HEK293 (cell line): ENCODE data around the gene DHRS2.

Source experiments
- CTCF ChIP-seq: fragments of 450-650 bp; formaldehyde crosslinking; IDR thresholded peaks from 2 replicates; pipeline ENCODE4 v1.5.1; 2016; ENCODE audit warnings: missing biosample characterization, missing genetic modification characterization
- PRDM1 ChIP-seq: fragments of 450-650 bp; formaldehyde crosslinking; IDR thresholded peaks from 2 replicates; pipeline ENCODE4; 2016; ENCODE audit warnings: missing biosample characterization, missing genetic modification characterization
- SP3 ChIP-seq: fragments of 450-650 bp; formaldehyde crosslinking; IDR thresholded peaks from 2 replicates; pipeline ENCODE4 v1.5.1; 2016; ENCODE audit warnings: missing biosample characterization, missing genetic modification characterization
- ZFHX2 ChIP-seq: fragments of 450-650 bp; formaldehyde crosslinking; conservative IDR thresholded peaks from 2 replicates; pipeline ENCODE4 v1.5.1; 2016; ENCODE audit warnings: missing biosample characterization, missing genetic modification characterization
- ZNF114 ChIP-seq: fragments of 450-650 bp; formaldehyde crosslinking; IDR thresholded peaks from 2 replicates; pipeline ENCODE4 v1.5.0; 2017; ENCODE audit warnings: missing biosample characterization, missing genetic modification characterization
- ZNF132 ChIP-seq: fragments of 450-650 bp; formaldehyde crosslinking; IDR thresholded peaks from 2 replicates; pipeline ENCODE4 v1.5.1; 2017; ENCODE audit warnings: missing biosample characterization, missing genetic modification characterization, borderline replicate concordance
- ZNF23 ChIP-seq: fragments of 450-650 bp; formaldehyde crosslinking; IDR thresholded peaks from 2 replicates; pipeline ENCODE4 v1.5.1; 2016; ENCODE audit warnings: missing biosample characterization, missing genetic modification characterization, borderline replicate concordance
- ZNF335 ChIP-seq: fragments of 450-650 bp; formaldehyde crosslinking; conservative IDR thresholded peaks from 2 replicates; pipeline ENCODE4 v1.5.1; 2016; ENCODE audit warnings: missing biosample characterization, missing genetic modification characterization
- ZNF366 ChIP-seq: fragments of 450-650 bp; formaldehyde crosslinking; conservative IDR thresholded peaks from 2 replicates; pipeline ENCODE4 v1.5.1; 2016; ENCODE audit warnings: missing biosample characterization, missing genetic modification characterization
- TF ChIP-seq, protein P1 (sequence below): fragments of 450-650 bp; formaldehyde crosslinking; conservative IDR thresholded peaks from 2 replicates; pipeline ENCODE4 v1.5.1; 2016; ENCODE audit warnings: low read depth, missing biosample characterization, missing genetic modification characterization
- TF ChIP-seq, protein P2 (sequence below): fragments of 450-650 bp; formaldehyde crosslinking; IDR thresholded peaks from 2 replicates; pipeline ENCODE4 v1.5.1; 2016; ENCODE audit warnings: missing biosample characterization, missing genetic modification characterization, borderline replicate concordance
- TF ChIP-seq, protein P3 (sequence below): fragments of 450-650 bp; formaldehyde crosslinking; IDR thresholded peaks from 2 replicates; pipeline ENCODE4 v1.5.1; 2017; ENCODE audit warnings: missing biosample characterization, missing genetic modification characterization
- TF ChIP-seq, protein P4 (sequence below): fragments of 450-650 bp; formaldehyde crosslinking; IDR thresholded peaks from 2 replicates; pipeline ENCODE4 v1.5.1; 2016; ENCODE audit warnings: missing biosample characterization, missing genetic modification characterization

The DHRS2 gene

GRCh38 chr14:23588884-23589598 is 47.1 kb upstream of the DHRS2 start (continued):
- TF ChIP-seq, protein P1, sequence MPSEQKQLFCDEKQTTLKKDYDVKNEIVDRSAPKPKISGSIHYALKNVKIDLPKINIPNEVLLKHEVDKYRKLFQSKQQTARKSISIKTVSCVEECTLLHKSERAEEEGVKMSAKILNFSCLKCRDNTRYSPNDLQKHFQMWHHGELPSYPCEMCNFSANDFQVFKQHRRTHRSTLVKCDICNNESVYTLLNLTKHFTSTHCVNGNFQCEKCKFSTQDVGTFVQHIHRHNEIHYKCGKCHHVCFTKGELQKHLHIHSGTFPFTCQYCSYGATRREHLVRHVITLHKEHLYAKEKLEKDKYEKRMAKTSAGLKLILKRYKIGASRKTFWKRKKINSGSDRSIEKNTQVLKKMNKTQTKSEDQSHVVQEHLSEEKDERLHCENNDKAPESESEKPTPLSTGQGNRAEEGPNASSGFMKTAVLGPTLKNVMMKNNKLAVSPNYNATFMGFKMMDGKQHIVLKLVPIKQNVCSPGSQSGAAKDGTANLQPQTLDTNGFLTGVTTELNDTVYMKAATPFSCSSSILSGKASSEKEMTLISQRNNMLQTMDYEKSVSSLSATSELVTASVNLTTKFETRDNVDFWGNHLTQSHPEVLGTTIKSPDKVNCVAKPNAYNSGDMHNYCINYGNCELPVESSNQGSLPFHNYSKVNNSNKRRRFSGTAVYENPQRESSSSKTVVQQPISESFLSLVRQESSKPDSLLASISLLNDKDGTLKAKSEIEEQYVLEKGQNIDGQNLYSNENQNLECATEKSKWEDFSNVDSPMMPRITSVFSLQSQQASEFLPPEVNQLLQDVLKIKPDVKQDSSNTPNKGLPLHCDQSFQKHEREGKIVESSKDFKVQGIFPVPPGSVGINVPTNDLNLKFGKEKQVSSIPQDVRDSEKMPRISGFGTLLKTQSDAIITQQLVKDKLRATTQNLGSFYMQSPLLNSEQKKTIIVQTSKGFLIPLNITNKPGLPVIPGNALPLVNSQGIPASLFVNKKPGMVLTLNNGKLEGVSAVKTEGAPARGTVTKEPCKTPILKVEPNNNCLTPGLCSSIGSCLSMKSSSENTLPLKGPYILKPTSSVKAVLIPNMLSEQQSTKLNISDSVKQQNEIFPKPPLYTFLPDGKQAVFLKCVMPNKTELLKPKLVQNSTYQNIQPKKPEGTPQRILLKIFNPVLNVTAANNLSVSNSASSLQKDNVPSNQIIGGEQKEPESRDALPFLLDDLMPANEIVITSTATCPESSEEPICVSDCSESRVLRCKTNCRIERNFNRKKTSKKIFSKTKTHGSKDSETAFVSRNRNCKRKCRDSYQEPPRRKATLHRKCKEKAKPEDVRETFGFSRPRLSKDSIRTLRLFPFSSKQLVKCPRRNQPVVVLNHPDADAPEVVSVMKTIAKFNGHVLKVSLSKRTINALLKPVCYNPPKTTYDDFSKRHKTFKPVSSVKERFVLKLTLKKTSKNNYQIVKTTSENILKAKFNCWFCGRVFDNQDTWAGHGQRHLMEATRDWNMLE (tag by site-specific recombination): 0 out of 2 replicates have a peak, but pooled peaks have one; percentile 16
- TF ChIP-seq PRDM1 (tag by site-specific recombination): no peak
- TF ChIP-seq ZNF132 (tag by site-specific recombination): no peak
- peak; percentile 37; the same call in 1 of the 2 replicates for TF ChIP-seq SP3 (tag by site-specific recombination)
- TF ChIP-seq, protein P2, sequence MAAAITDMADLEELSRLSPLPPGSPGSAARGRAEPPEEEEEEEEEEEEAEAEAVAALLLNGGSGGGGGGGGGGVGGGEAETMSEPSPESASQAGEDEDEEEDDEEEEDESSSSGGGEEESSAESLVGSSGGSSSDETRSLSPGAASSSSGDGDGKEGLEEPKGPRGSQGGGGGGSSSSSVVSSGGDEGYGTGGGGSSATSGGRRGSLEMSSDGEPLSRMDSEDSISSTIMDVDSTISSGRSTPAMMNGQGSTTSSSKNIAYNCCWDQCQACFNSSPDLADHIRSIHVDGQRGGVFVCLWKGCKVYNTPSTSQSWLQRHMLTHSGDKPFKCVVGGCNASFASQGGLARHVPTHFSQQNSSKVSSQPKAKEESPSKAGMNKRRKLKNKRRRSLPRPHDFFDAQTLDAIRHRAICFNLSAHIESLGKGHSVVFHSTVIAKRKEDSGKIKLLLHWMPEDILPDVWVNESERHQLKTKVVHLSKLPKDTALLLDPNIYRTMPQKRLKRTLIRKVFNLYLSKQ (tag by site-specific recombination): no peak
- peak; percentile 69 for TF ChIP-seq ZNF335 (tag by site-specific recombination)
- TF ChIP-seq, protein P3, sequence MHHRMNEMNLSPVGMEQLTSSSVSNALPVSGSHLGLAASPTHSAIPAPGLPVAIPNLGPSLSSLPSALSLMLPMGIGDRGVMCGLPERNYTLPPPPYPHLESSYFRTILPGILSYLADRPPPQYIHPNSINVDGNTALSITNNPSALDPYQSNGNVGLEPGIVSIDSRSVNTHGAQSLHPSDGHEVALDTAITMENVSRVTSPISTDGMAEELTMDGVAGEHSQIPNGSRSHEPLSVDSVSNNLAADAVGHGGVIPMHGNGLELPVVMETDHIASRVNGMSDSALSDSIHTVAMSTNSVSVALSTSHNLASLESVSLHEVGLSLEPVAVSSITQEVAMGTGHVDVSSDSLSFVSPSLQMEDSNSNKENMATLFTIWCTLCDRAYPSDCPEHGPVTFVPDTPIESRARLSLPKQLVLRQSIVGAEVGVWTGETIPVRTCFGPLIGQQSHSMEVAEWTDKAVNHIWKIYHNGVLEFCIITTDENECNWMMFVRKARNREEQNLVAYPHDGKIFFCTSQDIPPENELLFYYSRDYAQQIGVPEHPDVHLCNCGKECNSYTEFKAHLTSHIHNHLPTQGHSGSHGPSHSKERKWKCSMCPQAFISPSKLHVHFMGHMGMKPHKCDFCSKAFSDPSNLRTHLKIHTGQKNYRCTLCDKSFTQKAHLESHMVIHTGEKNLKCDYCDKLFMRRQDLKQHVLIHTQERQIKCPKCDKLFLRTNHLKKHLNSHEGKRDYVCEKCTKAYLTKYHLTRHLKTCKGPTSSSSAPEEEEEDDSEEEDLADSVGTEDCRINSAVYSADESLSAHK (tag by site-specific recombination): no peak
- no peak for TF ChIP-seq ZNF114 (tag by site-specific recombination)
- peak; percentile 95 for TF ChIP-seq CTCF (tag by site-specific recombination)
- TF ChIP-seq ZFHX2: peak; percentile 50
- no peak for TF ChIP-seq ZNF23
- peak; percentile 54; the same call in 1 of the 2 replicates for TF ChIP-seq ZNF366 (tag by site-specific recombination)
- TF ChIP-seq, protein P4, sequence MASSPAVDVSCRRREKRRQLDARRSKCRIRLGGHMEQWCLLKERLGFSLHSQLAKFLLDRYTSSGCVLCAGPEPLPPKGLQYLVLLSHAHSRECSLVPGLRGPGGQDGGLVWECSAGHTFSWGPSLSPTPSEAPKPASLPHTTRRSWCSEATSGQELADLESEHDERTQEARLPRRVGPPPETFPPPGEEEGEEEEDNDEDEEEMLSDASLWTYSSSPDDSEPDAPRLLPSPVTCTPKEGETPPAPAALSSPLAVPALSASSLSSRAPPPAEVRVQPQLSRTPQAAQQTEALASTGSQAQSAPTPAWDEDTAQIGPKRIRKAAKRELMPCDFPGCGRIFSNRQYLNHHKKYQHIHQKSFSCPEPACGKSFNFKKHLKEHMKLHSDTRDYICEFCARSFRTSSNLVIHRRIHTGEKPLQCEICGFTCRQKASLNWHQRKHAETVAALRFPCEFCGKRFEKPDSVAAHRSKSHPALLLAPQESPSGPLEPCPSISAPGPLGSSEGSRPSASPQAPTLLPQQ (tag by site-specific recombination): peak; percentile 54; the same call in 1 of the 2 replicates
